Endodermal cell (in vitro differentiated cells): ENCODE data around the gene CCDC82. TPM values are rescaled to one million over a fixed set of nuclear protein-coding genes. Genes with fewer than 3 reads are reported as not detected.

Source experiments
- DNase-seq: peaks from one replicate; pipeline ENCODE4 v3.0.0-alpha.2; 2017
- H3K27ac ChIP-seq: 2 replicates; pipeline ENCODE4 v1.5.1; 2013; ENCODE audit warnings: mild to moderate bottlenecking, low read depth, low read length, moderate library complexity
- H3K27me3 ChIP-seq: 2 replicates; pipeline ENCODE4 v1.6.1; 2013; ENCODE audit warnings: mild to moderate bottlenecking, low read length, moderate library complexity; ENCODE audit not compliant: insufficient read depth, control insufficient read depth, poor library complexity, severe bottlenecking
- H3K36me3 ChIP-seq: 2 replicates; pipeline ENCODE4 v1.7.0; 2013; ENCODE audit warnings: mild to moderate bottlenecking, low read length, moderate library complexity; ENCODE audit not compliant: control insufficient read depth, insufficient read depth
- H3K4me1 ChIP-seq: one replicate; pipeline ENCODE4 v1.7.0; 2013; ENCODE audit warnings: low read length; ENCODE audit not compliant: control insufficient read depth, insufficient read depth
- H3K4me3 ChIP-seq: 2 replicates; pipeline ENCODE4 v1.5.1; 2013; ENCODE audit warnings: mild to moderate bottlenecking, low read length, moderate library complexity
- H3K9ac ChIP-seq: 2 replicates; pipeline ENCODE4 v1.6.1; 2013; ENCODE audit warnings: mild to moderate bottlenecking, low read length, moderate library complexity; ENCODE audit not compliant: poor library complexity, severe bottlenecking; ENCODE audit errors: extremely low read depth
- H3K9me3 ChIP-seq: 2 replicates; pipeline ENCODE4 v1.6.1; 2013; ENCODE audit warnings: mild to moderate bottlenecking, low read length, moderate library complexity; ENCODE audit not compliant: control insufficient read depth
- H3K27ac Mint-ChIP-seq: 2 replicates; pipeline ENCODE4 v1.8.0; 2020; ENCODE audit warnings: mixed read lengths
- H3K27me3 Mint-ChIP-seq: 2 replicates; pipeline ENCODE4 v1.8.0; 2021; ENCODE audit warnings: mild to moderate bottlenecking, mixed read lengths; ENCODE audit not compliant: insufficient read depth
- H3K36me3 Mint-ChIP-seq: 2 replicates; pipeline ENCODE4 v1.8.0; 2020; ENCODE audit warnings: low read depth, mixed read lengths
- H3K4me1 Mint-ChIP-seq: 2 replicates; pipeline ENCODE4 v1.8.0; 2020; ENCODE audit warnings: mixed read lengths
- H3K4me3 Mint-ChIP-seq: 2 replicates; pipeline ENCODE4 v1.8.0; 2020; ENCODE audit warnings: mild to moderate bottlenecking, moderate library complexity, mixed read lengths
- H3K9me3 Mint-ChIP-seq: 2 replicates; pipeline ENCODE4 v1.8.0; 2020; ENCODE audit warnings: mild to moderate bottlenecking, mixed read lengths
- WGBS, 2 experiments: methylation state at CpG; one replicate each; pipeline versions ENCODE4 v1.1.5 to v1.1.7; 2013; ENCODE audit warnings: missing lambda C conversion rate in 2 of 2, mixed read lengths in 1 of 2; ENCODE audit not compliant: insufficient coverage in 1 of 2, insufficient read length in 1 of 2; 5-methylcytosine and 5-hydroxymethylcytosine counted together
- microRNA-seq: library from miRNA; unstranded; fragments of <30 nt; microRNA quantifications from one replicate; pipeline ENCODE4 v1.2.0, GENCODE V29; 2020; ENCODE audit warnings: borderline microRNAs expressed
- total RNA-seq, 2 donors: library from RNA; stranded (reverse); fragmentation: NEBNext Ultra II Directional in 1 of 2; extraction: Animal tissue kit (Norgen Biotek cat#: 25700) in 1 of 2; gene quantifications; 2 replicates in 1 of 2; 3 replicates in 1 of 2; pipeline ENCODE4 v1.2.1, GENCODE V29; 2021
- TF ChIP-seq, protein P1 (sequence below): fragments of 200-600 bp; sonication (generic); conservative IDR thresholded peaks from 2 replicates; pipeline ENCODE4 v1.5.0; 2021; ENCODE audit warnings: antibody characterized with exemption, mild to moderate bottlenecking

Gene CCDC82
- total RNA-seq, 2 donors from 2014 or later: 16.3 to 25.7 TPM

DNA sequence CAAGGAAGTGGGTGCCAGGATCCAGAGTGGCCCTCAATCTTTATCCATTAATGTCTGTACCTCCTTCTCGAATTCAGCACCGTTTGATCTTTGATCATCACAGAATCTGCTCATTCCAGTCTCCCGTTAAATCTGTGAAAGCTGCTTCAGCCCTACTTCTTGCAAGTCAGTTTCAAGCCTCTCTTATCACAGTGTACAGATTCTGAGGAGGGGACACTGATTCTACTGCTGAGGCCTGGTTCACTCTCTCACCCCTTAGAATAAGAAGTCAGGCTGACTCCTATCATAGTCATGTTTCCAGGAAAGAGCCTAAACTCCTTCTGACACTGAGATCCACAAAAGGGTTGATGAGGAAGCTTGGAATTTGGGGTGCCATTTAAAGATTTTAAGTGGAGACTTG lies 85.7 kb downstream of the CCDC82 start:
- H3K4me3 ChIP-seq: no peak overlapping the region
- TF ChIP-seq, protein P1, sequence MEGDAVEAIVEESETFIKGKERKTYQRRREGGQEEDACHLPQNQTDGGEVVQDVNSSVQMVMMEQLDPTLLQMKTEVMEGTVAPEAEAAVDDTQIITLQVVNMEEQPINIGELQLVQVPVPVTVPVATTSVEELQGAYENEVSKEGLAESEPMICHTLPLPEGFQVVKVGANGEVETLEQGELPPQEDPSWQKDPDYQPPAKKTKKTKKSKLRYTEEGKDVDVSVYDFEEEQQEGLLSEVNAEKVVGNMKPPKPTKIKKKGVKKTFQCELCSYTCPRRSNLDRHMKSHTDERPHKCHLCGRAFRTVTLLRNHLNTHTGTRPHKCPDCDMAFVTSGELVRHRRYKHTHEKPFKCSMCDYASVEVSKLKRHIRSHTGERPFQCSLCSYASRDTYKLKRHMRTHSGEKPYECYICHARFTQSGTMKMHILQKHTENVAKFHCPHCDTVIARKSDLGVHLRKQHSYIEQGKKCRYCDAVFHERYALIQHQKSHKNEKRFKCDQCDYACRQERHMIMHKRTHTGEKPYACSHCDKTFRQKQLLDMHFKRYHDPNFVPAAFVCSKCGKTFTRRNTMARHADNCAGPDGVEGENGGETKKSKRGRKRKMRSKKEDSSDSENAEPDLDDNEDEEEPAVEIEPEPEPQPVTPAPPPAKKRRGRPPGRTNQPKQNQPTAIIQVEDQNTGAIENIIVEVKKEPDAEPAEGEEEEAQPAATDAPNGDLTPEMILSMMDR: no peak
- Mint-ChIP-seq H3K4me1 (peaks cover 34% of the 10 kb centered on the region), H3K9me3 (no peaks in the 10 kb centered on the region), H3K27ac (no peak overlapping the region), H3K4me3 (no peak overlapping the region), H3K36me3 (no peaks in the 10 kb centered on the region), H3K27me3 (no peaks in the 10 kb centered on the region)
- WGBS, 2 experiments: 75 to 90% methylated on average over 1 to 3 of the region's 3 CpGs
- no peaks in the 10 kb centered on the region for H3K36me3 ChIP-seq
- H3K9me3 ChIP-seq: no peaks in the 10 kb centered on the region
- H3K9ac ChIP-seq: no peak overlapping the region
- peaks cover 15% of the 10 kb centered on the region for H3K4me1 ChIP-seq
- H3K27me3 ChIP-seq: no peaks in the 10 kb centered on the region
- no peak overlapping the region for H3K27ac ChIP-seq
- no peak for DNase-seq

GRCh38 chr11:96303064-96303463 lies 86.6 kb downstream of the CCDC82 start:
- no peak overlapping the region for H3K27ac Mint-ChIP-seq
- Histone ChIP-seq H3K27ac (no peak overlapping the region), H3K9ac (no peak overlapping the region)

More at GRCh38 chr11:96303064-96303463, 86.6 kb downstream of the CCDC82 start:
- Histone ChIP-seq H3K4me3 (no peak overlapping the region), H3K36me3 (no peaks in the 10 kb centered on the region), H3K4me1 (peaks cover 15% of the 10 kb centered on the region), H3K27me3 (no peaks in the 10 kb centered on the region), H3K9me3 (no peaks in the 10 kb centered on the region)
- Mint-ChIP-seq H3K9me3 (no peaks in the 10 kb centered on the region), H3K36me3 (no peaks in the 10 kb centered on the region), H3K4me1 (peaks cover 29% of the 10 kb centered on the region), H3K27me3 (no peaks in the 10 kb centered on the region), H3K4me3 (no peak overlapping the region)
- TF ChIP-seq, protein P1: no peak
- DNase-seq: no peak
- 94 to 100% methylated on average over 1 of the region's 1 CpG for WGBS, 2 experiments

Small RNA genes lying within 50 kb of the gene (microRNA-seq; reads per million reads assigned to microRNA genes)
- gene MIR1260B: not detected

Other genes with a start within 250 kb of the CCDC82 start
- 1 to 10 TPM; 6.6 to 8.0 TPM for gene MAML2, start 46.7 kb downstream of the CCDC82 start, total RNA-seq
- gene JRKL, start 101 bp upstream of the CCDC82 start, total RNA-seq: 1 to 10 TPM; 6.2 to 8.4 TPM